IMR-90 (cell line): ENCODE results near the gene KCTD11. TPM values are rescaled to one million over a fixed set of nuclear protein-coding genes. Genes with fewer than 3 reads are reported as not detected.

Source experiments
- ATAC-seq: fragments of 200-7000 bp; cut with Tn5 transposase; 2 replicates; pipeline ENCODE4 v1.9.1; 2020; ENCODE audit warnings: low read depth, mild to moderate bottlenecking, moderate library complexity
- BruUV-seq: library from RNA; stranded (reverse); fragments of 400-500 nt; replicated peaks from 2 replicates; lab custom pipeline; 2021; lab: Mats Ljungman, UMichigan
- CTCF ChIA-PET: fragments of 300-600 bp; formaldehyde crosslinking; extraction: SDS; loops from one replicate; lab custom pipeline; 2021; ENCODE audit warnings: antibody characterized with exemption; lab: Yijun Ruan, JAX
- POLR2A ChIA-PET: fragments of 300-600 bp; sonication (Branson Sonifier 250); formaldehyde crosslinking; loops from one replicate; lab custom pipeline; 2022; ENCODE audit warnings: antibody characterized with exemption; ENCODE audit not compliant: unreplicated experiment; lab: Charles Lee
- DNase-seq: peaks from one replicate; pipeline ENCODE4 v3.0.0; 2013
- H2AFZ ChIP-seq: replicated peaks from 2 replicates; pipeline ENCODE3; 2013; ENCODE audit warnings: low read length, mild to moderate bottlenecking; ENCODE audit not compliant: poor library complexity
- H2AK5ac ChIP-seq: 2 replicates; pipeline ENCODE4 v1.6.1; 2013; ENCODE audit warnings: low read depth, low read length, inconsistent platforms
- H2AK9ac ChIP-seq: replicated peaks from 2 replicates; pipeline ENCODE3; 2013; ENCODE audit warnings: mild to moderate bottlenecking, low read depth, low read length, moderate library complexity; ENCODE audit not compliant: poor library complexity
- H2BK120ac ChIP-seq: 2 replicates; pipeline ENCODE4 v1.6.1; 2013; ENCODE audit warnings: low read depth, low read length, inconsistent platforms
- H2BK15ac ChIP-seq: 3 replicates; pipeline ENCODE4 v1.6.1; 2013; ENCODE audit warnings: low read depth, low read length, inconsistent platforms
- H2BK20ac ChIP-seq: 2 replicates; pipeline ENCODE4 v1.6.1; 2013; ENCODE audit warnings: low read depth, mild to moderate bottlenecking, inconsistent platforms, low read length, moderate library complexity
- H2BK5ac ChIP-seq: 2 replicates; pipeline ENCODE4 v1.6.1; 2013; ENCODE audit warnings: mild to moderate bottlenecking, low read depth, low read length, inconsistent platforms; ENCODE audit not compliant: poor library complexity, severe bottlenecking
- H3K14ac ChIP-seq: replicated peaks from 2 replicates; pipeline ENCODE4 v1.6.1; 2013; ENCODE audit warnings: low read depth, low read length, inconsistent platforms
- H3K18ac ChIP-seq: 2 replicates; pipeline ENCODE4 v1.6.1; 2013; ENCODE audit warnings: low read depth, low read length, control low read depth
- H3K23ac ChIP-seq: 2 replicates; pipeline ENCODE4 v1.6.1; 2013; ENCODE audit warnings: low read depth, low read length, inconsistent platforms
- H3K27ac ChIP-seq: 2 replicates; pipeline ENCODE4 v1.5.1; 2013; ENCODE audit warnings: mild to moderate bottlenecking, control low read depth, low read length; ENCODE audit not compliant: insufficient read depth
- H3K27me3 ChIP-seq: 2 replicates; pipeline ENCODE4 v1.6.1; 2013; ENCODE audit warnings: low read length; ENCODE audit not compliant: control insufficient read depth, insufficient read depth
- H3K36me3 ChIP-seq: 2 replicates; pipeline ENCODE4 v1.6.1; 2013; ENCODE audit warnings: low read length, mixed read lengths; ENCODE audit not compliant: control insufficient read depth, insufficient read depth
- H3K4ac ChIP-seq: 2 replicates; pipeline ENCODE4 v1.6.1; 2013; ENCODE audit warnings: low read depth, low read length, inconsistent platforms
- H3K4me1 ChIP-seq: 2 replicates; pipeline ENCODE4 v1.6.1; 2013; ENCODE audit warnings: low read length, mixed read lengths; ENCODE audit not compliant: control insufficient read depth, insufficient read depth
- H3K4me2 ChIP-seq: 2 replicates; pipeline ENCODE4 v1.6.1; 2013; ENCODE audit warnings: low read depth, mild to moderate bottlenecking, control low read depth, low read length, moderate library complexity
- H3K4me3 ChIP-seq: 2 replicates; pipeline ENCODE4 v1.5.1; 2013; ENCODE audit warnings: low read depth, mild to moderate bottlenecking, control low read depth, low read length, moderate library complexity; ENCODE audit not compliant: insufficient read depth
- H3K56ac ChIP-seq: 2 replicates; pipeline ENCODE4 v1.6.1; 2013; ENCODE audit warnings: low read length, inconsistent platforms; ENCODE audit not compliant: insufficient read depth; ENCODE audit errors: extremely low read depth
- H3K79me1 ChIP-seq, 2 experiments: 2 replicates each; pipeline ENCODE4 v1.6.1; 2013; ENCODE audit warnings: low read length in 2 of 2, inconsistent platforms in 1 of 2, low read depth in 1 of 2
- H3K9ac ChIP-seq: 2 replicates; pipeline ENCODE4 v1.6.1; 2013; ENCODE audit warnings: low read depth, low read length, control low read depth
- H3K9me1 ChIP-seq: 2 replicates; pipeline ENCODE4 v1.6.1; 2013; ENCODE audit warnings: low read length, inconsistent platforms; ENCODE audit not compliant: insufficient read depth
- H3K9me3 ChIP-seq: 2 replicates; pipeline ENCODE4 v1.6.1; 2013; ENCODE audit warnings: low read length; ENCODE audit not compliant: control insufficient read depth, insufficient read depth
- H4K20me1 ChIP-seq: 2 replicates; pipeline ENCODE4 v1.6.1; 2013; ENCODE audit warnings: low read length, inconsistent platforms; ENCODE audit not compliant: insufficient read depth
- H4K5ac ChIP-seq: 2 replicates; pipeline ENCODE4 v1.6.1; 2013; ENCODE audit warnings: mild to moderate bottlenecking, low read depth, low read length, control low read depth
- H4K8ac ChIP-seq, 2 experiments: 2 replicates each; pipeline ENCODE4 v1.6.1; 2013; ENCODE audit warnings: low read depth in 2 of 2, low read length in 2 of 2, control low read depth in 1 of 2, inconsistent platforms in 1 of 2
- H4K91ac ChIP-seq: 2 replicates; pipeline ENCODE4 v1.6.1; 2013; ENCODE audit warnings: low read depth, low read length, inconsistent platforms; ENCODE audit not compliant: insufficient read depth
- BHLHE40 ChIP-seq: fragments of 150-350 bp; IDR thresholded peaks from 2 replicates; pipeline ENCODE4 v1.6.1; 2016; ENCODE audit warnings: mild to moderate bottlenecking, low read depth, low read length
- CEBPB ChIP-seq: IDR thresholded peaks from 2 replicates; pipeline ENCODE4 v1.6.1; 2012; ENCODE audit warnings: low read depth, low read length, improper control_type of control experiment
- CHD1 ChIP-seq: IDR thresholded peaks from 2 replicates; pipeline ENCODE4 v1.6.1; 2012; ENCODE audit warnings: low read depth, low read length, improper control_type of control experiment
- CTCF ChIP-seq: conservative IDR thresholded peaks from 2 replicates; pipeline ENCODE4 v1.5.1; 2012; ENCODE audit warnings: mild to moderate bottlenecking, low read depth, low read length, improper control_type of control experiment
- ELK1 ChIP-seq: fragments of 150-350 bp; IDR thresholded peaks from 2 replicates; pipeline ENCODE4 v1.6.1; 2016; ENCODE audit warnings: low read depth, mild to moderate bottlenecking, low read length, moderate library complexity, borderline replicate concordance
- FOS ChIP-seq: fragments of 150-350 bp; IDR thresholded peaks from 2 replicates; pipeline ENCODE4 v1.6.1; 2016; ENCODE audit warnings: low read depth, low read length
- MAFK ChIP-seq: IDR thresholded peaks from 2 replicates; pipeline ENCODE4 v1.6.1; 2012; ENCODE audit warnings: low read depth, low read length, improper control_type of control experiment
- MXI1 ChIP-seq: IDR thresholded peaks from 2 replicates; pipeline ENCODE4 v1.6.1; 2012; ENCODE audit warnings: low read depth, mild to moderate bottlenecking, low read length, moderate library complexity, borderline replicate concordance
- NFE2L2 ChIP-seq: fragments of 150-350 bp; IDR thresholded peaks from 2 replicates; pipeline ENCODE4 v1.6.1; 2016; ENCODE audit warnings: low read depth, mild to moderate bottlenecking, low read length
- POLR2A ChIP-seq: IDR thresholded peaks from 2 replicates; pipeline ENCODE4 v1.6.1; 2012; ENCODE audit warnings: mild to moderate bottlenecking, low read depth, low read length
- RCOR1 ChIP-seq: IDR thresholded peaks from 2 replicates; pipeline ENCODE4 v1.6.1; 2012; ENCODE audit warnings: mild to moderate bottlenecking, low read length, improper control_type of control experiment; ENCODE audit not compliant: insufficient replicate concordance
- SMC3 ChIP-seq: fragments of 150-350 bp; IDR thresholded peaks from 2 replicates; pipeline ENCODE4 v1.6.1; 2016; ENCODE audit warnings: low read depth, mild to moderate bottlenecking, antibody characterized with exemption, low read length, moderate library complexity
- USF2 ChIP-seq: fragments of 150-350 bp; IDR thresholded peaks from 2 replicates; pipeline ENCODE4 v1.6.1; 2017; ENCODE audit warnings: mild to moderate bottlenecking, antibody characterized with exemption, low read length, low read depth
- WGBS, 2 experiments: methylation state at CpG; one replicate each; pipeline versions ENCODE4 v1.1.5 to v1.1.7; 2013; ENCODE audit warnings: missing lambda C conversion rate in 2 of 2; ENCODE audit not compliant: insufficient read length in 1 of 2; ENCODE audit errors: extremely low coverage in 2 of 2; 5-methylcytosine and 5-hydroxymethylcytosine counted together
- dilution Hi-C: fragments of 300-500 bp; cut with HindIII; formaldehyde crosslinking; loops from one replicate; pipeline ENCODE4 v1.14.3; 2018; ENCODE audit warnings: low sequenced_read_pairs; ENCODE audit not compliant: unreplicated experiment
- in situ Hi-C: fragments of 300-500 bp; cut with MboI; formaldehyde crosslinking; loops from 3 replicates; pipeline ENCODE4 v1.14.3; 2019; ENCODE audit warnings: low sequenced_read_pairs, inconsistent platforms, mixed read lengths
- intact Hi-C: fragments of 100-400 bp; cut with micrococcal nuclease; formaldehyde crosslinking; loops from 2 replicates; pipeline ENCODE4 v1.10.0; 2022
- polyA plus RNA-seq, 3 experiments: library from polyadenylated mRNA; depleted of rRNA; stranded (reverse); fragments of >200 nt; gene quantifications; 2 replicates each; pipeline ENCODE4 v1.2.3, GENCODE V29; 2012; ENCODE audit warnings: low replicate concordance in 1 of 3
- total RNA-seq: library from RNA; depleted of rRNA; stranded (reverse); fragments of >200 nt; gene quantifications from 2 replicates; pipeline ENCODE4 v1.2.3, GENCODE V29; 2012

Gene KCTD11
- total and polyA plus RNA-seq, 2 of the 4 experiments (the other 2 are of a cell fraction) = 10.8 to 16.4 TPM

GRCh38 chr17:7403977-7404736 lies 52.2 kb downstream of the KCTD11 start, which contains the start of gene TMEM256:
TMEM256 (minus strand) TSS chr17:7404097; CDS start chr17:7404084, 13 bp downstream.
- Histone ChIP-seq H3K18ac (peak within 1 kb of the TSS; percentile 45; the same call in 1 of the 2 replicates), H3K9me1 (no peaks in the 10 kb centered on the region), H3K36me3 (peaks cover 7% of the 10 kb centered on the region; the same call in 1 of the 2 replicates), H3K14ac (peak within 1 kb of the TSS; percentile 94), H3K27me3 (no peaks in the 10 kb centered on the region), H2AFZ (peak within 1 kb of the TSS; percentile 100), H3K9ac (peak within 1 kb of the TSS; percentile 90), H3K56ac (peak within 1 kb of the TSS; percentile 64; the same call in 1 of the 2 replicates), H2AK5ac (peak within 1 kb of the TSS; percentile 82), H3K4me3 (peak within 1 kb of the TSS; percentile 94), H4K20me1 (peaks cover 7% of the 10 kb centered on the region), H2AK9ac (peak within 1 kb of the TSS; percentile 100), H3K4ac (peak within 1 kb of the TSS; percentile 86), H3K9me3 (no peaks in the 10 kb centered on the region), H3K23ac (peak within 1 kb of the TSS; percentile 91), H2BK20ac (no peak within 1 kb of the TSS), H3K4me1 (peaks cover 9% of the 10 kb centered on the region), H2BK120ac (peak within 1 kb of the TSS; percentile 55), H4K8ac (peak within 1 kb of the TSS; percentile 63 to 90), H2BK15ac (no peak within 1 kb of the TSS), H3K4me2 (peak within 1 kb of the TSS; percentile 95), H2BK5ac (peak within 1 kb of the TSS; percentile 72), H3K27ac (peak within 1 kb of the TSS; percentile 75), H4K91ac (peak within 1 kb of the TSS; percentile 80), H4K5ac (peak within 1 kb of the TSS; percentile 50; the same call in 1 of the 2 replicates), H3K79me1 (peaks cover 11 to 54% of the 10 kb centered on the region in 2 experiments)
- dilution Hi-C loops (no loop called here), intact Hi-C loops (loop anchor here (1.0 to 2.0 kb wide), 4 partner anchors 33 to 157 kb away; partner anchors contain the start of genes POLR2A and SENP3), in situ Hi-C loops (no loop called here)
- ATAC-seq (peak; percentile 80), DNase-seq (peak; percentile 99)
- no TSS peak for BruUV-seq
- 0% methylated on average over 15 of the region's 49 CpGs; no CpG with 5 or more reads in 1 of the 2 experiments for WGBS, 2 experiments
- ChIA-PET CTCF (interaction anchor here (0.8 kb wide), 1 partner anchor 32 kb away, joined by 4 read pairs; the partner anchor contains the start of gene TMEM102), POLR2A (interaction anchor here (0.6 to 1.7 kb wide), 8 partner anchors 9 to 1941 kb away, joined by 3 to 9 read pairs (median 4); partner anchors contain the start of gene PLSCR3)
- TF ChIP-seq NFE2L2 = no peak
- peak; percentile 33; the same call in 1 of the 2 replicates for TF ChIP-seq FOS
- TF ChIP-seq ELK1 = no peak
- no peak for TF ChIP-seq RCOR1
- TF ChIP-seq SMC3 = no peak
- TF ChIP-seq CTCF = no peak
- no peak for TF ChIP-seq MXI1
- TF ChIP-seq POLR2A = peak; percentile 57; the same call in 1 of the 2 replicates
- TF ChIP-seq BHLHE40 = peak; percentile 31; the same call in 1 of the 2 replicates
- TF ChIP-seq MAFK = no peak
- TF ChIP-seq USF2 = 0 out of 2 replicates have a peak, but pooled peaks have one; percentile 20
- TF ChIP-seq CEBPB = no peak
- no peak for TF ChIP-seq CHD1
